Panc1 (cell line): ENCODE data around the gene IFIT3. TPM values are rescaled to one million over a fixed set of nuclear protein-coding genes. Genes with fewer than 3 reads are reported as not detected.

Experiments used
- ATAC-seq: fragments of 200-7000 bp; cut with Tn5 transposase; 2 replicates; pipeline ENCODE4 v1.9.1; 2020; ENCODE audit warnings: mild to moderate bottlenecking, moderate library complexity
- BruUV-seq: library from RNA; stranded (reverse); fragments of 400-500 nt; replicated peaks from 2 replicates; lab custom pipeline; 2021; lab: Mats Ljungman, UMichigan
- CTCF ChIA-PET: fragments of 300-600 bp; sonication (Branson Sonifier 250); formaldehyde crosslinking; loops from one replicate; lab custom pipeline; 2022; ENCODE audit warnings: antibody characterized with exemption; lab: Charles Lee
- POLR2A ChIA-PET: fragments of 300-600 bp; sonication (Branson Sonifier 250); formaldehyde crosslinking; loops from one replicate; lab custom pipeline; 2022; ENCODE audit warnings: antibody characterized with exemption; lab: Charles Lee
- DNase-seq: peaks from one replicate; pipeline ENCODE4 v3.0.0-alpha.2; 2010; ENCODE audit warnings: low read depth, low spot score
- H3K27ac ChIP-seq: 2 replicates; pipeline ENCODE4 v1.5.1; 2011; ENCODE audit warnings: mild to moderate bottlenecking, low read length, inconsistent platforms
- H3K27me3 ChIP-seq: fragments of 200-500 bp; sonication (Bioruptor generic); 2 replicates; pipeline ENCODE4 v1.6.0; 2014; ENCODE audit warnings: low read length, inconsistent platforms; ENCODE audit not compliant: control insufficient read depth, insufficient read depth
- H3K36me3 ChIP-seq: fragments of 200-500 bp; sonication (Bioruptor generic); 2 replicates; pipeline ENCODE4 v1.5.1; 2014; ENCODE audit warnings: inconsistent platforms, mild to moderate bottlenecking, low read length, moderate library complexity; ENCODE audit not compliant: control insufficient read depth, insufficient read depth
- H3K4me1 ChIP-seq: 2 replicates; pipeline ENCODE4 v1.5.1; 2011; ENCODE audit warnings: inconsistent platforms, mild to moderate bottlenecking, low read length, moderate library complexity; ENCODE audit not compliant: control insufficient read depth, insufficient read depth
- H3K4me3 ChIP-seq, 2 experiments: 2 replicates each; pipeline ENCODE4 v1.5.1; 2011 to 2012; ENCODE audit warnings: low read depth in 2 of 2, low read length in 2 of 2, mild to moderate bottlenecking in 2 of 2, inconsistent platforms in 1 of 2, moderate library complexity in 1 of 2
- H3K9me3 ChIP-seq: fragments of 200-500 bp; sonication (Bioruptor generic); 2 replicates; pipeline ENCODE4 v1.5.1; 2014; ENCODE audit warnings: low read depth, mild to moderate bottlenecking, inconsistent platforms, low read length, moderate library complexity; ENCODE audit not compliant: control insufficient read depth, insufficient read depth
- CTCF ChIP-seq: fragments of 450-650 bp; IDR thresholded peaks from 2 replicates; pipeline ENCODE4 v1.5.1; 2017; ENCODE audit warnings: mild to moderate bottlenecking
- POLR2AphosphoS5 ChIP-seq: IDR thresholded peaks from 2 replicates; pipeline ENCODE4 v1.6.1; 2012; ENCODE audit warnings: mild to moderate bottlenecking, low read depth, low read length, moderate library complexity
- REST ChIP-seq, 2 experiments: IDR thresholded peaks; 2 replicates each; pipeline ENCODE4 v1.6.1; 2011 to 2012; ENCODE audit warnings: low read depth in 2 of 2, control low read depth in 1 of 2, low read length in 1 of 2, mild to moderate bottlenecking in 1 of 2, moderate library complexity in 1 of 2; ENCODE audit not compliant: insufficient read depth in 1 of 2
- SIN3A ChIP-seq: IDR thresholded peaks from 2 replicates; pipeline ENCODE4 v1.6.1; 2012; ENCODE audit warnings: low read depth, mild to moderate bottlenecking, low read length, moderate library complexity, borderline replicate concordance; ENCODE audit not compliant: insufficient read depth
- TCF7L2 ChIP-seq: IDR thresholded peaks from 2 replicates; pipeline ENCODE4 v1.6.1; 2011; ENCODE audit warnings: mild to moderate bottlenecking, low read depth, low read length, inconsistent platforms
- in situ Hi-C: cut with HindIII; loops from 2 replicates; pipeline ENCODE4 v1.10.0; 2016; ENCODE audit warnings: low sequenced_read_pairs, low pct_unique_long_range_greater_than_20kb
- intact Hi-C: fragments of 100-400 bp; cut with micrococcal nuclease; formaldehyde crosslinking; loops from one replicate; pipeline ENCODE4 v1.10.0; 2022; ENCODE audit not compliant: unreplicated experiment
- total RNA-seq: library from RNA; stranded (reverse); gene quantifications from one replicate; pipeline ENCODE4 v1.2.1, GENCODE V29; 2021; ENCODE audit not compliant: unreplicated experiment

Gene IFIT3
- total RNA-seq, 1 experiment from 2014 or later = 29.8 TPM

GRCh38 chr10:89351412-89351779 lies 23.6 kb downstream of the IFIT3 start:
- no peaks in the 10 kb centered on the region for H3K27me3 ChIP-seq
- CTCF ChIA-PET = no interaction called here
- in situ Hi-C loops (no loop called here), intact Hi-C loops (no loop called here)
- POLR2A ChIA-PET = no interaction called here
- DNase-seq (no peak), ATAC-seq (peak; percentile 84)
- TF ChIP-seq REST (IDR thresholded peaks at IDR 0.05; ENCODE audit: insufficient read depth in 1 of 2, low read depth in 2 of 2, low read length in 1 of 2) (no peak), TCF7L2 (no peak), POLR2AphosphoS5 (no peak), SIN3A (no peak)
- H3K36me3 ChIP-seq = no peaks in the 10 kb centered on the region
- no TSS peak for BruUV-seq
- no peaks in the 10 kb centered on the region for H3K9me3 ChIP-seq
- H3K4me3 ChIP-seq = peak overlapping the region in 1 of 2 experiments; percentile 14; a peak in 1 of 4 replicates
- H3K27ac ChIP-seq = peak overlapping the region; percentile 72
- H3K4me1 ChIP-seq = peaks cover 19% of the 10 kb centered on the region

GRCh38 chr10:89351780-89352597 lies 24.2 kb downstream of the IFIT3 start:
- TF ChIP-seq REST (IDR thresholded peaks at IDR 0.05; ENCODE audit: insufficient read depth in 1 of 2, low read depth in 2 of 2, low read length in 1 of 2) (no peak), SIN3A (no peak), TCF7L2 (no peak), CTCF (no peak), POLR2AphosphoS5 (no peak)
- intact Hi-C loops = no loop called here
- ATAC-seq = peak; percentile 14; the same call in 1 of the 2 replicates
- Histone ChIP-seq H3K4me1 (peaks cover 19% of the 10 kb centered on the region), H3K27me3 (no peaks in the 10 kb centered on the region), H3K36me3 (no peaks in the 10 kb centered on the region), H3K9me3 (no peaks in the 10 kb centered on the region), H3K27ac (peak overlapping the region; percentile 72), H3K4me3 (peak overlapping the region in 1 of 2 experiments; percentile 14; a peak in 1 of 4 replicates)
- BruUV-seq = no TSS peak
- DNase-seq = no peak
- in situ Hi-C loops = no loop called here
- CTCF ChIA-PET = no interaction called here
- POLR2A ChIA-PET = interaction anchor here (1.0 kb wide), 1 partner anchor 20 kb away, joined by 3 read pairs; no protein-coding TSS in a partner anchor
